HCT116 (cell line): Measurements from ENCODE around the gene XKR7. TPM values are rescaled to one million over a fixed set of nuclear protein-coding genes. Genes with fewer than 3 reads are reported as not detected.

Experiments
- ATAC-seq: fragments of 200-7000 bp; cut with Tn5 transposase; 2 replicates; pipeline ENCODE4 v1.9.1; 2020; ENCODE audit warnings: mild to moderate bottlenecking, moderate library complexity
- BruUV-seq: library from RNA; stranded (reverse); fragments of 400-500 nt; replicated peaks from 2 replicates; lab custom pipeline; 2021; lab: Mats Ljungman, UMichigan
- CTCF ChIA-PET: fragments of 300-600 bp; sonication (Branson Sonifier 250); formaldehyde crosslinking; loops from one replicate; lab custom pipeline; 2021; ENCODE audit warnings: antibody characterized with exemption; lab: Charles Lee
- POLR2A ChIA-PET: fragments of 300-600, 350-600 bp; sonication (Branson Sonifier 250); formaldehyde crosslinking; loops from one replicate; lab custom pipeline; 2021; ENCODE audit warnings: antibody characterized with exemption; lab: Charles Lee
- RAD21 ChIA-PET, 2 experiments: fragments of 300-600 bp; sonication (Branson Sonifier 250); formaldehyde crosslinking; loops; one replicate each; lab custom pipeline; 2023; ENCODE audit warnings: low total read pairs in 2 of 2; ENCODE audit not compliant: uncharacterized antibody in 2 of 2, unreplicated experiment in 2 of 2, low non-redundant PET in 1 of 2; lab: Charles Lee
- DNase-seq: peaks from one replicate; pipeline ENCODE4 v3.0.0-alpha.2; 2010; ENCODE audit warnings: low read depth, low spot score
- H2AFZ ChIP-seq: fragments of 200-600 bp; shearing (Covaris generic), sonication (generic); 2 replicates; pipeline ENCODE4 v1.6.1; 2017; ENCODE audit warnings: low read depth, mixed run types, mixed read lengths, antibody characterized with exemption, low read length; ENCODE audit not compliant: poor library complexity, severe bottlenecking
- H3K27ac ChIP-seq: 2 replicates; pipeline ENCODE4 v1.5.1; 2012; ENCODE audit warnings: low read depth, low read length
- H3K27me3 ChIP-seq: fragments of 200-600 bp; sonication (generic); 2 replicates; pipeline ENCODE4 v1.6.1; 2016; ENCODE audit warnings: mixed run types, low read length, mixed read lengths; ENCODE audit not compliant: insufficient read depth
- H3K36me3 ChIP-seq, 2 experiments: fragments of 200-500 bp in 1 of 2; fragments of 200-600 bp in 1 of 2; sonication (Bioruptor generic) in 1 of 2; sonication (generic) in 1 of 2; 2 replicates each; pipeline versions ENCODE4 v1.5.1 to v1.6.1; 2014 to 2016; ENCODE audit warnings: low read length in 2 of 2, inconsistent platforms in 1 of 2, mixed read lengths in 1 of 2, mixed run types in 1 of 2; ENCODE audit not compliant: insufficient read depth in 2 of 2, control insufficient read depth in 1 of 2
- H3K4me1 ChIP-seq, 2 experiments: fragments of 200-600 bp in 1 of 2; sonication (generic) in 1 of 2; 2 replicates each; pipeline versions ENCODE4 v1.5.1 to v1.6.1; 2012 to 2017; ENCODE audit warnings: low read length in 2 of 2, inconsistent platforms in 1 of 2, mild to moderate bottlenecking in 1 of 2, mixed read lengths in 1 of 2, mixed run types in 1 of 2, moderate library complexity in 1 of 2; ENCODE audit not compliant: insufficient read depth in 2 of 2, control insufficient read depth in 1 of 2
- H3K4me2 ChIP-seq: fragments of 200-600 bp; sonication (generic); 2 replicates; pipeline ENCODE4 v1.6.1; 2017; ENCODE audit warnings: mixed run types, low read length, mixed read lengths
- H3K4me3 ChIP-seq, 2 experiments: fragments of 200-600 bp in 1 of 2; sonication (generic) in 1 of 2; replicated peaks in 1 of 2; 2 replicates each; pipeline ENCODE4 v1.5.1; 2011 to 2016; ENCODE audit warnings: low read length in 2 of 2, control low read depth in 1 of 2, low read depth in 1 of 2, mild to moderate bottlenecking in 1 of 2, mixed read lengths in 1 of 2, mixed run types in 1 of 2
- H3K79me2 ChIP-seq: fragments of 200-600 bp; sonication (generic); 2 replicates; pipeline ENCODE4 v1.6.1; 2017; ENCODE audit warnings: mild to moderate bottlenecking, mixed run types, low read length, moderate library complexity, mixed read lengths; ENCODE audit not compliant: insufficient read depth
- H3K9ac ChIP-seq: fragments of 200-600 bp; sonication (generic); 2 replicates; pipeline ENCODE4 v1.6.1; 2016; ENCODE audit warnings: low read length, mixed read lengths
- H3K9me2 ChIP-seq: fragments of 200-600 bp; sonication (generic), shearing (Covaris generic); 2 replicates; pipeline ENCODE4 v1.6.1; 2017; ENCODE audit warnings: mixed run types, mild to moderate bottlenecking, moderate library complexity; ENCODE audit not compliant: insufficient read depth
- H3K9me3 ChIP-seq, 2 experiments: fragments of 200-500 bp in 1 of 2; fragments of 200-600 bp in 1 of 2; sonication (Bioruptor generic) in 1 of 2; sonication (generic) in 1 of 2; 2 replicates each; pipeline ENCODE4 v1.6.1; 2014 to 2017; ENCODE audit warnings: low read length in 2 of 2, mixed read lengths in 2 of 2, inconsistent platforms in 1 of 2, low read depth in 1 of 2, mild to moderate bottlenecking in 1 of 2, mixed run types in 1 of 2, moderate library complexity in 1 of 2; ENCODE audit not compliant: control insufficient read depth in 1 of 2, insufficient read depth in 1 of 2
- H4K20me1 ChIP-seq: fragments of 200-600 bp; sonication (generic), shearing (Covaris generic); 2 replicates; pipeline ENCODE4 v1.6.1; 2017; ENCODE audit warnings: mixed run types, mild to moderate bottlenecking, moderate library complexity; ENCODE audit not compliant: insufficient read depth
- ATF3 ChIP-seq: IDR thresholded peaks from 2 replicates; pipeline ENCODE4 v1.6.1; 2012
- CBX3 ChIP-seq: IDR thresholded peaks from 2 replicates; pipeline ENCODE4 v1.6.1; 2012; ENCODE audit warnings: low read depth
- CTCF ChIP-seq, 3 experiments: fragments of 200-600 bp in 1 of 3; sonication (generic) in 1 of 3; IDR thresholded peaks in 2 of 3; conservative IDR thresholded peaks in 1 of 3; 2 replicates each; pipeline ENCODE4 v1.5.1; 2012 to 2017; ENCODE audit warnings: low read depth in 2 of 3, low read length in 2 of 3, antibody characterized with exemption in 1 of 3, borderline replicate concordance in 1 of 3, control low read depth in 1 of 3, mild to moderate bottlenecking in 1 of 3, mixed read lengths in 1 of 3, mixed run types in 1 of 3, moderate library complexity in 1 of 3; ENCODE audit not compliant: insufficient read depth in 1 of 3
- POLR2A ChIP-seq: IDR thresholded peaks from 2 replicates; pipeline ENCODE4 v1.7.0; 2011; ENCODE audit warnings: borderline replicate concordance; ENCODE audit not compliant: insufficient read depth, insufficient read length; ENCODE audit errors: extremely low read depth
- RAD21 ChIP-seq: IDR thresholded peaks from 2 replicates; pipeline ENCODE4 v1.6.1; 2012; ENCODE audit warnings: low read depth, mild to moderate bottlenecking
- ZFX ChIP-seq: fragments of 450-650 bp; IDR thresholded peaks from 2 replicates; pipeline ENCODE4 v1.6.1; 2017
- intact Hi-C: fragments of 100-400 bp; cut with micrococcal nuclease; formaldehyde crosslinking; loops from 2 replicates; pipeline ENCODE4 v1.10.0; 2022
- total RNA-seq: library from RNA; stranded (reverse); gene quantifications from one replicate; pipeline ENCODE4 v1.2.1, GENCODE V29; 2021; ENCODE audit not compliant: unreplicated experiment
- TF ChIP-seq, protein P1 (sequence below): IDR thresholded peaks from 2 replicates; pipeline ENCODE4 v1.6.1; 2012

The XKR7 gene
- total RNA-seq, 1 experiment from 2014 or later: not detected

DNA sequence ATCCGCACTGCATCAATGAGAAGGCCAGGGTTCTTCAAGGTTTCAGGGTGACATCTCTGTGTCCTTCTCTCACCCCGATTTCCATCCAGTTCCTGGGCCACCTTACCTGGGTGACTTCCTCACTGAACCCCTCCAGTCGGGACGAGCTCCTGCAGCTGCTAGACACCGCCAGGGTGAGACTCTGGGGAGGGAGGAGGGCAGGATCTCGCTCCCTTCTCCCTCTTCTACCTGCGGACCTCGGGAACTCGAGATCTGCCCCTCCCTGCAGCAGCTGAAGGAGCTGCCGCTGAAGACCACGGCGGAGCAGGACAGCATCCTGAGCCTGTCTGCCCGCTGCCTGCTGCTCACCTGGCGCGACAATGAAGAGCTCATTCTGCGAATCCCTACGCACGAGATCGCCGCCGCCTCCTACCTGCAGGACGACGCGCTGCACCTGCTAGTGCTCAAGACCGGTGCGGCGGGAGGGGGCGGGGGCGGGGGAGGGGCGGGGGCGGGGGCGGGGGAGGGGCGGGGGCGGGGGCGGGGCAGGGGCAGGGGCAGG lies 49.8 kb downstream of the XKR7 start:
- no peaks in the 10 kb centered on the region for H3K36me3 ChIP-seq
- H4K20me1 ChIP-seq: no peaks in the 10 kb centered on the region
- peak; percentile 79 for DNase-seq
- no peaks in the 10 kb centered on the region for H3K79me2 ChIP-seq
- peak overlapping the region; percentile 95 for H2AFZ ChIP-seq
- ChIA-PET CTCF (interaction anchor here (0.9 to 2.0 kb wide), 11 partner anchors 9 to 171 kb away, joined by 3 to 27 read pairs (median 7); partner anchors contain the start of gene PDRG1), POLR2A (interaction anchor here (0.8 to 1.4 kb wide), 5 partner anchors 8 to 155 kb away, joined by 3 to 6 read pairs (median 3); no protein-coding TSS in a partner anchor), RAD21 (interaction anchor here (0.7 to 1.5 kb wide), 4 partner anchors 65 to 498 kb away, joined by 3 to 6 read pairs (median 4); partner anchors contain the start of gene PDRG1 (in 1 of the 2))
- peak overlapping the region; percentile 42 to 55 for H3K4me3 ChIP-seq
- no peak overlapping the region; the same call in 1 of the 2 replicates for H3K27ac ChIP-seq
- no TSS peak for BruUV-seq
- 0 out of 2 replicates have a peak overlapping the region, but pooled peaks have one; percentile 21 for H3K9ac ChIP-seq
- peak overlapping the region; percentile 89 for H3K4me2 ChIP-seq
- ATAC-seq: peak; percentile 71
- intact Hi-C loops: loop anchor here (5.0 kb wide), 1 partner anchor 465 kb away; no protein-coding TSS in a partner anchor
- no peaks in the 10 kb centered on the region for H3K9me2 ChIP-seq
- peaks cover 9 to 24% of the 10 kb centered on the region in 2 experiments for H3K4me1 ChIP-seq
- H3K9me3 ChIP-seq: no peaks in the 10 kb centered on the region
- TF ChIP-seq POLR2A (no peak), ZFX (no peak), RAD21 (peak; percentile 33), CBX3 (no peak), ATF3 (no peak), CTCF (IDR thresholded peaks at IDR 0.05 in 2 of 3, conservative IDR thresholded peaks at IDR 0.05 in 1 of 3; ENCODE audit: borderline replicate concordance in 1 of 3, insufficient read depth in 1 of 3, low read depth in 2 of 3, low read length in 2 of 3) (peak; percentile 32 to 52 (median 35); a peak in 4 of 6 replicates)
- TF ChIP-seq, protein P1, sequence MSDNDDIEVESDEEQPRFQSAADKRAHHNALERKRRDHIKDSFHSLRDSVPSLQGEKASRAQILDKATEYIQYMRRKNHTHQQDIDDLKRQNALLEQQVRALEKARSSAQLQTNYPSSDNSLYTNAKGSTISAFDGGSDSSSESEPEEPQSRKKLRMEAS: peak; percentile 68
- TF ChIP-seq, all 23 proteins: peak for 3
- peaks cover 10% of the 10 kb centered on the region for H3K27me3 ChIP-seq
